ENCODE data around the gene HSPB6.

HSPB6 gene

GRCh38 chr19:35718345-35719041, 38.3 kb downstream of the HSPB6 start:
- Histone ChIP-seq H3K36me3 (ENCODE audit: insufficient read depth, low read length) (peaks cover 5% of the 10 kb centered on the region; the same call in 1 of the 2 replicates), H3K9me3 (ENCODE audit: control insufficient read depth, insufficient read depth, low read length) (no peaks in the 10 kb centered on the region), H3K9ac (ENCODE audit: low read depth, low read length) (peak overlapping the region; percentile 55), H3K4me1 (ENCODE audit: insufficient read depth, low read length) (peaks cover 6% of the 10 kb centered on the region)

GRCh38 chr19:35717665-35718344, 39.0 kb downstream of the HSPB6 start, which contains the start of gene KMT2B:
Gene KMT2B (plus strand): TSS chr19:35718003. CDS start chr19:35718019, 16 bp downstream.
- H3K36me3 ChIP-seq (ENCODE audit: insufficient read depth, low read length), result no peaks in the 10 kb centered on the region; the same call in 1 of the 2 replicates
- peak within 1 kb of the TSS; percentile 80 for H3K9ac ChIP-seq (ENCODE audit: low read depth, low read length)
- H3K4me1 ChIP-seq (ENCODE audit: insufficient read depth, low read length), result peaks cover 6% of the 10 kb centered on the region
- H3K9me3 ChIP-seq (ENCODE audit: control insufficient read depth, insufficient read depth, low read length), result no peaks in the 10 kb centered on the region

- H3K36me3 ChIP-seq (ENCODE audit: insufficient read depth, low read length), result no peaks in the 10 kb centered on the region
- H3K9me3 ChIP-seq (ENCODE audit: control insufficient read depth, insufficient read depth, low read length), result no peaks in the 10 kb centered on the region
- H3K4me1 ChIP-seq (ENCODE audit: insufficient read depth, low read length), result peaks cover 6% of the 10 kb centered on the region
- H3K9ac ChIP-seq (ENCODE audit: low read depth, low read length), result peak overlapping the region; percentile 80
Observed at GRCh38 chr19:35716801-35717664, 39.8 kb downstream of the HSPB6 start.

GRCh38 chr19:35715981-35716800, 40.6 kb downstream of the HSPB6 start:
- H3K4me1 ChIP-seq (ENCODE audit: insufficient read depth, low read length), result peaks cover 7% of the 10 kb centered on the region
- no peaks in the 10 kb centered on the region for H3K36me3 ChIP-seq (ENCODE audit: insufficient read depth, low read length)
- H3K9ac ChIP-seq (ENCODE audit: low read depth, low read length), result peak overlapping the region; percentile 80
- no peaks in the 10 kb centered on the region for H3K9me3 ChIP-seq (ENCODE audit: control insufficient read depth, insufficient read depth, low read length)

GRCh38 chr19:35715355-35715809, 41.4 kb downstream of the HSPB6 start:
- H3K9ac ChIP-seq (ENCODE audit: low read depth, low read length), result peak overlapping the region; percentile 80
- no peaks in the 10 kb centered on the region for H3K9me3 ChIP-seq (ENCODE audit: control insufficient read depth, insufficient read depth, low read length)
- peaks cover 15% of the 10 kb centered on the region for H3K4me1 ChIP-seq (ENCODE audit: insufficient read depth, low read length)
- H3K36me3 ChIP-seq (ENCODE audit: insufficient read depth, low read length), result no peaks in the 10 kb centered on the region

- Histone ChIP-seq H3K36me3 (ENCODE audit: insufficient read depth, low read length) (no peaks in the 10 kb centered on the region), H3K4me1 (ENCODE audit: insufficient read depth, low read length) (peaks cover 18% of the 10 kb centered on the region), H3K9me3 (ENCODE audit: control insufficient read depth, insufficient read depth, low read length) (no peaks in the 10 kb centered on the region), H3K9ac (ENCODE audit: low read depth, low read length) (no peak overlapping the region)
Observed at GRCh38 chr19:35714601-35715354, 42.1 kb downstream of the HSPB6 start.

GRCh38 chr19:35713904-35714495, 42.8 kb downstream of the HSPB6 start:
- no peaks in the 10 kb centered on the region for H3K36me3 ChIP-seq (ENCODE audit: insufficient read depth, low read length)
- no peaks in the 10 kb centered on the region for H3K9me3 ChIP-seq (ENCODE audit: control insufficient read depth, insufficient read depth, low read length)
- H3K9ac ChIP-seq (ENCODE audit: low read depth, low read length), result no peak overlapping the region
- H3K4me1 ChIP-seq (ENCODE audit: insufficient read depth, low read length), result peaks cover 18% of the 10 kb centered on the region

- Histone ChIP-seq H3K36me3 (ENCODE audit: insufficient read depth, low read length) (no peaks in the 10 kb centered on the region), H3K4me1 (ENCODE audit: insufficient read depth, low read length) (peaks cover 18% of the 10 kb centered on the region), H3K9me3 (ENCODE audit: control insufficient read depth, insufficient read depth, low read length) (no peaks in the 10 kb centered on the region), H3K9ac (ENCODE audit: low read depth, low read length) (no peak overlapping the region)
Observed at GRCh38 chr19:35713506-35713850, 43.4 kb downstream of the HSPB6 start.

- peaks cover 18% of the 10 kb centered on the region for H3K4me1 ChIP-seq (ENCODE audit: insufficient read depth, low read length)
- H3K36me3 ChIP-seq (ENCODE audit: insufficient read depth, low read length), result no peaks in the 10 kb centered on the region
- H3K9me3 ChIP-seq (ENCODE audit: control insufficient read depth, insufficient read depth, low read length), result no peaks in the 10 kb centered on the region
- no peak overlapping the region for H3K9ac ChIP-seq (ENCODE audit: low read depth, low read length)
Observed at GRCh38 chr19:35712567-35713505, 44.0 kb downstream of the HSPB6 start.

- no peaks in the 10 kb centered on the region for H3K9me3 ChIP-seq (ENCODE audit: control insufficient read depth, insufficient read depth, low read length)
- H3K9ac ChIP-seq (ENCODE audit: low read depth, low read length), result peak overlapping the region; percentile 20; the same call in 1 of the 2 replicates
- H3K4me1 ChIP-seq (ENCODE audit: insufficient read depth, low read length), result peaks cover 18% of the 10 kb centered on the region
- H3K36me3 ChIP-seq (ENCODE audit: insufficient read depth, low read length), result no peaks in the 10 kb centered on the region
Observed at GRCh38 chr19:35710784-35711723, 45.8 kb downstream of the HSPB6 start.

- H3K36me3 ChIP-seq (ENCODE audit: insufficient read depth, low read length), result no peaks in the 10 kb centered on the region
- H3K9ac ChIP-seq (ENCODE audit: low read depth, low read length), result no peak overlapping the region
- H3K4me1 ChIP-seq (ENCODE audit: insufficient read depth, low read length), result peaks cover 12% of the 10 kb centered on the region
- no peaks in the 10 kb centered on the region for H3K9me3 ChIP-seq (ENCODE audit: control insufficient read depth, insufficient read depth, low read length)
Observed at GRCh38 chr19:35708391-35708790, 48.4 kb downstream of the HSPB6 start.

Data from ES-I3 (cell line).